H1 (cell line): ENCODE data around the gene ADCK1.

Source experiments
- CHD1 ChIP-seq: IDR thresholded peaks from 2 replicates; pipeline ENCODE4 v1.6.1; 2012; ENCODE audit warnings: low read depth, low read length, improper control_type of control experiment
- CREB1 ChIP-seq: IDR thresholded peaks from 2 replicates; pipeline ENCODE4 v1.6.1; 2012; ENCODE audit warnings: inconsistent platforms
- EZH2 ChIP-seq: fragments of 200-600 bp; sonication (generic); IDR thresholded peaks from 2 replicates; pipeline ENCODE4 v1.7.1; 2012; ENCODE audit warnings: low read depth, mild to moderate bottlenecking, moderate library complexity, low read length, inconsistent platforms; ENCODE audit not compliant: severe bottlenecking
- GABPA ChIP-seq: IDR thresholded peaks from 2 replicates; pipeline ENCODE4 v1.6.1; 2011; ENCODE audit warnings: mild to moderate bottlenecking, low read length, moderate library complexity, borderline replicate concordance; ENCODE audit not compliant: insufficient read depth
- GTF2F1 ChIP-seq: IDR thresholded peaks from 2 replicates; pipeline ENCODE4 v1.6.1; 2012; ENCODE audit warnings: low read depth, low read length, improper control_type of control experiment, borderline replicate concordance
- MAFK ChIP-seq: IDR thresholded peaks from 2 replicates; pipeline ENCODE4 v1.6.1; 2012; ENCODE audit warnings: low read depth, mild to moderate bottlenecking, improper control_type of control experiment, low read length
- POLR2A ChIP-seq, 2 experiments: IDR thresholded peaks; 1 replicate in 1 of 2; 2 replicates in 1 of 2; pipeline ENCODE4 v1.6.1; 2011; ENCODE audit warnings: low read depth in 2 of 2, low read length in 2 of 2, mild to moderate bottlenecking in 2 of 2; ENCODE audit errors: control extremely low read depth in 1 of 2
- POLR2AphosphoS5 ChIP-seq: IDR thresholded peaks from 2 replicates; pipeline ENCODE4 v1.6.1; 2011; ENCODE audit warnings: low read depth, low read length
- RFX5 ChIP-seq: IDR thresholded peaks from 2 replicates; pipeline ENCODE4 v1.6.1; 2011; ENCODE audit warnings: low read depth, low read length, improper control_type of control experiment, borderline replicate concordance
- SIRT6 ChIP-seq: IDR thresholded peaks from one replicate; pipeline ENCODE4 v1.7.1; 2012; ENCODE audit warnings: low read length, inconsistent platforms
- TF ChIP-seq, protein P1 (sequence below): IDR thresholded peaks from 2 replicates; pipeline ENCODE4 v1.6.1; 2011; ENCODE audit warnings: low read length, improper control_type of control experiment
- TF ChIP-seq, protein P2 (sequence below): IDR thresholded peaks from 2 replicates; pipeline ENCODE4 v1.6.1; 2011; ENCODE audit warnings: low read depth, mild to moderate bottlenecking, low read length; ENCODE audit not compliant: insufficient read depth
- TF ChIP-seq, protein P3 (sequence below): IDR thresholded peaks from 2 replicates; pipeline ENCODE4 v1.6.1; 2012; ENCODE audit warnings: inconsistent platforms
- TF ChIP-seq, protein P4 (sequence below), 3 experiments: IDR thresholded peaks; 1 replicate in 2 of 3; 2 replicates in 1 of 3; pipeline versions ENCODE4 v1.5.1 to v1.6.1; 2011; ENCODE audit warnings: low read length in 3 of 3, mild to moderate bottlenecking in 3 of 3, inconsistent platforms in 2 of 3, low read depth in 1 of 3, moderate library complexity in 1 of 3; ENCODE audit not compliant: insufficient read depth in 1 of 3; ENCODE audit errors: control extremely low read depth in 1 of 3

DNA sequence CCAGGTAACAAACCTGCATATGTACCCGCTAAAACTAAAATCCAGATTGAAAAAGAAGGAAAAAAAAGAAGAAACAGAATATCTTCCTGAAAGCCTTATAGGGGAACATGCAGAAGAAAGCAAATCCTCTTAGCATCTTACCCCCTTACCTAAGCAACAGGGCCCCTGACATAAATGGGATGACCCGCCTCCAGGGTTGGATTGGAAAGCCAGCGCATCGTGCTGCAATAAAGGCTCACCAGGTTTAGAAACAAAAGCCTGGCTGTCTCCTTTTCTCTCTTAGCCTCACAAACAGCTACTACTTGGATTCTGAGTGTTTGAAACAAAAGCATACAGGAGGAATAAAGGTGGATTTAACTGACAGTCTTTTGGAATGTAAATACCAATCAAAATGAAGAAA, 13.8 kb upstream of the ADCK1 start:
- no peak for TF ChIP-seq RFX5
- no peak for TF ChIP-seq EZH2
- TF ChIP-seq, protein P1, sequence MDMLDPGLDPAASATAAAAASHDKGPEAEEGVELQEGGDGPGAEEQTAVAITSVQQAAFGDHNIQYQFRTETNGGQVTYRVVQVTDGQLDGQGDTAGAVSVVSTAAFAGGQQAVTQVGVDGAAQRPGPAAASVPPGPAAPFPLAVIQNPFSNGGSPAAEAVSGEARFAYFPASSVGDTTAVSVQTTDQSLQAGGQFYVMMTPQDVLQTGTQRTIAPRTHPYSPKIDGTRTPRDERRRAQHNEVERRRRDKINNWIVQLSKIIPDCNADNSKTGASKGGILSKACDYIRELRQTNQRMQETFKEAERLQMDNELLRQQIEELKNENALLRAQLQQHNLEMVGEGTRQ: no peak
- no peak for TF ChIP-seq POLR2A (IDR thresholded peaks at IDR 0.05; ENCODE audit: control extremely low read depth in 1 of 2, low read depth in 2 of 2, low read length in 2 of 2)
- TF ChIP-seq POLR2AphosphoS5: no peak
- no peak for TF ChIP-seq SIRT6
- TF ChIP-seq CREB1: no peak
- no peak for TF ChIP-seq MAFK
- TF ChIP-seq, protein P2, sequence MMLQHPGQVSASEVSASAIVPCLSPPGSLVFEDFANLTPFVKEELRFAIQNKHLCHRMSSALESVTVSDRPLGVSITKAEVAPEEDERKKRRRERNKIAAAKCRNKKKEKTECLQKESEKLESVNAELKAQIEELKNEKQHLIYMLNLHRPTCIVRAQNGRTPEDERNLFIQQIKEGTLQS: no peak
- no peak for TF ChIP-seq CHD1
- TF ChIP-seq, protein P3, sequence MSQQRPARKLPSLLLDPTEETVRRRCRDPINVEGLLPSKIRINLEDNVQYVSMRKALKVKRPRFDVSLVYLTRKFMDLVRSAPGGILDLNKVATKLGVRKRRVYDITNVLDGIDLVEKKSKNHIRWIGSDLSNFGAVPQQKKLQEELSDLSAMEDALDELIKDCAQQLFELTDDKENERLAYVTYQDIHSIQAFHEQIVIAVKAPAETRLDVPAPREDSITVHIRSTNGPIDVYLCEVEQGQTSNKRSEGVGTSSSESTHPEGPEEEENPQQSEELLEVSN: no peak
- TF ChIP-seq GABPA: no peak
- no peak for TF ChIP-seq GTF2F1
- TF ChIP-seq, protein P4, sequence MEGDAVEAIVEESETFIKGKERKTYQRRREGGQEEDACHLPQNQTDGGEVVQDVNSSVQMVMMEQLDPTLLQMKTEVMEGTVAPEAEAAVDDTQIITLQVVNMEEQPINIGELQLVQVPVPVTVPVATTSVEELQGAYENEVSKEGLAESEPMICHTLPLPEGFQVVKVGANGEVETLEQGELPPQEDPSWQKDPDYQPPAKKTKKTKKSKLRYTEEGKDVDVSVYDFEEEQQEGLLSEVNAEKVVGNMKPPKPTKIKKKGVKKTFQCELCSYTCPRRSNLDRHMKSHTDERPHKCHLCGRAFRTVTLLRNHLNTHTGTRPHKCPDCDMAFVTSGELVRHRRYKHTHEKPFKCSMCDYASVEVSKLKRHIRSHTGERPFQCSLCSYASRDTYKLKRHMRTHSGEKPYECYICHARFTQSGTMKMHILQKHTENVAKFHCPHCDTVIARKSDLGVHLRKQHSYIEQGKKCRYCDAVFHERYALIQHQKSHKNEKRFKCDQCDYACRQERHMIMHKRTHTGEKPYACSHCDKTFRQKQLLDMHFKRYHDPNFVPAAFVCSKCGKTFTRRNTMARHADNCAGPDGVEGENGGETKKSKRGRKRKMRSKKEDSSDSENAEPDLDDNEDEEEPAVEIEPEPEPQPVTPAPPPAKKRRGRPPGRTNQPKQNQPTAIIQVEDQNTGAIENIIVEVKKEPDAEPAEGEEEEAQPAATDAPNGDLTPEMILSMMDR (IDR thresholded peaks at IDR 0.05; ENCODE audit: control extremely low read depth in 1 of 3, insufficient read depth in 1 of 3, low read depth in 1 of 3, low read length in 3 of 3): no peak
